AG04449 (cell line): ENCODE data around the gene TGM5.

Source experiments
- CTCF ChIA-PET: fragments of 350-600 bp; formaldehyde crosslinking; extraction: SDS; loops from one replicate; lab custom pipeline; 2021; ENCODE audit warnings: antibody characterized with exemption; lab: Yijun Ruan, JAX
- POLR2A ChIA-PET: fragments of 400-600, 350-600 bp; formaldehyde crosslinking; extraction: SDS; loops from one replicate; lab custom pipeline; 2020; ENCODE audit warnings: antibody characterized with exemption, inconsistent platforms; lab: Yijun Ruan, JAX
- DNase-seq: peaks from one replicate; pipeline ENCODE4 v3.0.0-alpha.2; 2010; ENCODE audit warnings: low read depth, low spot score
- H3K4me3 ChIP-seq: 2 replicates; pipeline ENCODE4 v1.5.1; 2011; ENCODE audit warnings: low read depth, mild to moderate bottlenecking, control low read depth, low read length
- TF ChIP-seq, protein P1 (sequence below): IDR thresholded peaks from one replicate; pipeline ENCODE4 v1.5.1; 2011; ENCODE audit warnings: mild to moderate bottlenecking, moderate library complexity, low read length, control low read depth, inconsistent platforms; ENCODE audit not compliant: insufficient read depth; ENCODE audit errors: missing control alignments

The TGM5 gene

DNA sequence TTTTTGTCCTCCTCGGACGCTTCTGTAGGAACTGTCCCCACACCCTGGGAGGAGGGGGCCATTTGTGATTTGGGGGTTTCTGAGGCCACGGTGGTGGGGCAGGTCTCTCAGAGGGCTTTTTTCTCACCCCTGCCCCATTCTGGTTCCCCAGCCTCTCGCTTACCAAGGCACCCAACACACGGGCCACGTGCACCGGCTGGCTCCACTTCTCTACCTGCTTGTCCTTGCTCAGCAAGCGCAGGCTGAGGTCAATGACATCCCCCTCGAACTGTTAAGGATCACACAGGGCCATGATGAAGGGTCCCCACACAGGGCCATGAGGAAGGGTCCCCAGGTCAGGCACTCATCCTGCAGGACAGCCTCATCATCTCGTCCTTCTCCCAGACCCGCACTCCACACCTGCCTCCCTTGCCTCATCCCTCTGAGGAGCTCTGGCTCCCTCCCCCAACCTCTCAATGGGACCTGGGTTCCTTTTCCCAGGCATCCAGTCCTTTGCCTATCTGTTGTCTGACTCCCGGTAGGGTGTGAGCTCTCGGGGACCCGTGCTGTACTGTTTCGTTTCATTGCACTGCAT is 56.5 kb downstream of the TGM5 start:
- no peak overlapping the region for H3K4me3 ChIP-seq
- no peak for DNase-seq
- CTCF ChIA-PET, result interaction anchor here (0.9 to 10.4 kb wide), 8 partner anchors 8 to 75 kb away, joined by 3 to 84 read pairs (median 6); partner anchors contain the start of gene CCNDBP1
- TF ChIP-seq, protein P1, sequence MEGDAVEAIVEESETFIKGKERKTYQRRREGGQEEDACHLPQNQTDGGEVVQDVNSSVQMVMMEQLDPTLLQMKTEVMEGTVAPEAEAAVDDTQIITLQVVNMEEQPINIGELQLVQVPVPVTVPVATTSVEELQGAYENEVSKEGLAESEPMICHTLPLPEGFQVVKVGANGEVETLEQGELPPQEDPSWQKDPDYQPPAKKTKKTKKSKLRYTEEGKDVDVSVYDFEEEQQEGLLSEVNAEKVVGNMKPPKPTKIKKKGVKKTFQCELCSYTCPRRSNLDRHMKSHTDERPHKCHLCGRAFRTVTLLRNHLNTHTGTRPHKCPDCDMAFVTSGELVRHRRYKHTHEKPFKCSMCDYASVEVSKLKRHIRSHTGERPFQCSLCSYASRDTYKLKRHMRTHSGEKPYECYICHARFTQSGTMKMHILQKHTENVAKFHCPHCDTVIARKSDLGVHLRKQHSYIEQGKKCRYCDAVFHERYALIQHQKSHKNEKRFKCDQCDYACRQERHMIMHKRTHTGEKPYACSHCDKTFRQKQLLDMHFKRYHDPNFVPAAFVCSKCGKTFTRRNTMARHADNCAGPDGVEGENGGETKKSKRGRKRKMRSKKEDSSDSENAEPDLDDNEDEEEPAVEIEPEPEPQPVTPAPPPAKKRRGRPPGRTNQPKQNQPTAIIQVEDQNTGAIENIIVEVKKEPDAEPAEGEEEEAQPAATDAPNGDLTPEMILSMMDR, result no peak
- POLR2A ChIA-PET, result no interaction called here

DNA sequence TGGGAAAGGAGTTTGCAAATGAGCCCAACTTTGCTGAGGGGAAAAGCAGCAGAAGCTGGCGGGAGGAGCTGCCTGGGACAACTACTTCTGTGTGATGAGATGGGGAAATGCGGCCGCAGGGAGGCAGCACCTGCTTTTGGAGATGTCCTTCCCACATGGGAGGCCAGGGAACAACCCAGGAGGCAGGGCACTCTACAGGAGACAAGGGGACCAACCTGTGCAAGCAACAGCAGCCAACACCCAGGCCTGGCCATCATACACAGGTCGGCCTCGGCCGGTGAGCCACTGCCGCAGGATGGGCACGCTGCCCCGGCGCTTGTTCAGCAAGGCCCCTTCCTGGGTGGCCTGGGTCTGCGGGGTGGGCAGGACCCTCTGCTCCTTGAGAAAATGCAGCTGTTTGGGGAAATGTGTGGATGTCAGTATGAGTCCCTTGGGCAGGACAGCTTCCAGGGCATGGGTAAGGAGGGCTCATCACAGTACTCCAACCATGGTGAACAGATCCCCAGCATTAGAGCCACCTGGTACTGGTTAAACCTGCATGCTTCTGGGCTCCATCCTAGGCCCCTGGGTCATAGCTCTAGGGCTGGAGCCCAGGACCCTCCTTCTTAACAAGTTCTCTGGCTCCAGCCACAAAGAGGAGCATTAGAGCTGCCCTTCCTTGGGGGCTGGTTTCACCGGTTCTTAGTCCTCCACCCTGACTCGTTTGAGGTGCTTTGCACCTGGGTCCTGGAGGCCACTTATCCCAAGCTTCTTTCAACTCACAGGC is 57.5 kb downstream of the TGM5 start:
- no peak for DNase-seq
- POLR2A ChIA-PET, result no interaction called here
- CTCF ChIA-PET, result interaction anchor here (1.7 to 10.4 kb wide), 4 partner anchors 11 to 76 kb away, joined by 4 to 84 read pairs (median 16); partner anchors contain the start of gene CCNDBP1
- no peak overlapping the region for H3K4me3 ChIP-seq
- TF ChIP-seq, protein P1, result no peak

DNA sequence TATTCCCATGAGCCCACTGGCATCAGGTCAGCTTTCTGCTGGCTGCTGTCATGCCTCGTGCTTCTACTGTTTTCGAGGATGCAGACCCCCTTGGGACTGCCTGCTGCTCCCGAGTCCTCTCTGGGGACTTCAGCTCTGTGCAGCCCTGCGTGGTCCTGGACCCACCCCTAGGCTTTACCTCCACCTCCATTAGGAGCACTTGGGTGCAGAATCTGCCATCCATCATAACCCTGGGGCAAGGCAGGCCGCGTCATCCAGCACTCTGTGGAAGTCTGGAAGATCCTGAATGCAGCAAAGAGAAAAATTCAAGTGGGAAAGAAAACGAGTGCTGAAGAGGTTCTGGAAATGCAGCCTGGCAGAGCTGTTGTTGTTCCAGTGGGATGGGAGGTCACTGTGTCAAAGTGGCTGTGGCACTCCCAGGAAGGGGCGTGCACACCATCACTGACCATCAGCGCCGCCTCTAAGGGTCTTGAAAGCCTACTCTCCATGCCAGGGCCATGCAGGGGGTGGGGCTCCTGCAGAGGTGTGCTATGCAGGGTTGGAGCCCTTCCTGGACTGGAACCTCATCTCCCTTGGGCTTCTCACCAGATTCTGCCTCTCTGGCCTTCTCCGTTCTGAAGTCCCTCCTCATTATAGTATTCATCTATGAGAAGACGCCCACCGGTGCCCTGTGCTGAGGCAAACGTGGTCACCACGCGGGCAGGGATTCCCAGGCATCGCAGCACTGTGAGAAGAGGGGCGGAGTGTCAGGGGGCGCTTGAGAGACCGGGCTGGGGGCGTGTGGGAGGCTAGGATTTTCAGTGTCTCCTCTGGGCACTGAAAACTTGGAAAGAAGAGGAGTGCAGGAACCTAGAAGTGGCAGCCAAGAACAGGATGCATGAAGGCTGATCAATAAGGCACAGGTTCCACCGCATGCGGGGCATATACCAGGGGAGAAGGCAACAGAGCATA is 58.4 kb downstream of the TGM5 start:
- ChIA-PET POLR2A (no interaction called here), CTCF (interaction anchor here (1.2 to 10.4 kb wide), 8 partner anchors 7 to 504 kb away, joined by 3 to 84 read pairs (median 10); partner anchors contain the start of gene CCNDBP1)
- no peak for DNase-seq
- H3K4me3 ChIP-seq, result no peak overlapping the region
- TF ChIP-seq, protein P1, result no peak

DNA sequence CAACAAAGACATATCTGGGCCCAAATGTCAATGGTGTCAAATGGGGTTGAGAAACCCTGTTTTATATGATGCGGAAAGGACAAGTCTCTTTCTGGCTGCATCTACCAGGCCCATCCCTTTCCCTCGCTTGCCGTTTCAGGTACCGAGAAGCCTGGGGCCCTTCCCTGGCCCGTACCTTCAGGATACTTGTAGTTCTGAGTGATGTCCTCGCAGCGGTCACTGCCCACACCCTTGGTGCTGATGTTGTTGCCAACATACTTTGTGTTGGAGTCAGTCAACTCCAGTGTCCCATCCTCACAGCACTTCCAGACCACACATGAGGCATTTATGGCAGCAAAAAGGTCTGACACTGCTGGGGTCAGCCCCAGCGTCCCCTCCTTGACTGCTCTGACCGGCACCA is 59.7 kb downstream of the TGM5 start:
- POLR2A ChIA-PET, result no interaction called here
- no peak for DNase-seq
- CTCF ChIA-PET, result interaction anchor here (1.0 to 5.7 kb wide), 6 partner anchors 8 to 503 kb away, joined by 4 to 75 read pairs (median 8); no protein-coding TSS in a partner anchor
- TF ChIP-seq, protein P1, result no peak
- no peak overlapping the region for H3K4me3 ChIP-seq

DNA sequence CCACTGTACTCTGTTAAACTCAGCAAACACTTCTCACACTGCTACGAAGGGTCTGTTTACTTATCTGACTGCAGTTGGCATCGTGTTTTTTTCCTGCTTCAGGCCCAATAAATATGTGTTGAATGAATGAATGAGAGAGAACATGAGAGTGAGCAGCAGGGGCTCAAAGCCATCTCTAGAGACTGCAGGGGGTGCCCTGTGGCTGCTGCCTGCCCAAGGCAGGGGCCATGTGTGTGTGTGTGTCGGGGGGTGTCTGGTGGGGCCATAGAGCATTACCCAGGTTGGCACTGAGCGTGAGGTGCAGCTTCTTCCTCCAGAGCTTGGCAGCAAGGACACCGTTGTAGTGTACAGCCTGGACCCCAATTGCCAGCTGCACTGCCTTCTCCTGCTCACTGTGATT is 60.7 kb downstream of the TGM5 start:
- ChIA-PET CTCF (interaction anchor here (1.0 to 5.7 kb wide), 9 partner anchors 9 to 502 kb away, joined by 4 to 75 read pairs (median 13); no protein-coding TSS in a partner anchor), POLR2A (no interaction called here)
- TF ChIP-seq, protein P1, result no peak
- H3K4me3 ChIP-seq, result no peak overlapping the region
- DNase-seq, result no peak
